T1000 (cell line): ENCODE data around the gene NOTCH2NLA.
"Not testable (repeated sequence)": the region's sequence is repeated elsewhere in the genome, so short reads cannot be mapped to it uniquely, and the experiment has no call there.

ENCODE experiments used
- DNase-seq: peaks from one replicate; lab custom pipeline; 2025; ENCODE audit warnings: mixed read lengths; lab: John Stamatoyannopoulos, UW

NOTCH2NLA gene

DNA sequence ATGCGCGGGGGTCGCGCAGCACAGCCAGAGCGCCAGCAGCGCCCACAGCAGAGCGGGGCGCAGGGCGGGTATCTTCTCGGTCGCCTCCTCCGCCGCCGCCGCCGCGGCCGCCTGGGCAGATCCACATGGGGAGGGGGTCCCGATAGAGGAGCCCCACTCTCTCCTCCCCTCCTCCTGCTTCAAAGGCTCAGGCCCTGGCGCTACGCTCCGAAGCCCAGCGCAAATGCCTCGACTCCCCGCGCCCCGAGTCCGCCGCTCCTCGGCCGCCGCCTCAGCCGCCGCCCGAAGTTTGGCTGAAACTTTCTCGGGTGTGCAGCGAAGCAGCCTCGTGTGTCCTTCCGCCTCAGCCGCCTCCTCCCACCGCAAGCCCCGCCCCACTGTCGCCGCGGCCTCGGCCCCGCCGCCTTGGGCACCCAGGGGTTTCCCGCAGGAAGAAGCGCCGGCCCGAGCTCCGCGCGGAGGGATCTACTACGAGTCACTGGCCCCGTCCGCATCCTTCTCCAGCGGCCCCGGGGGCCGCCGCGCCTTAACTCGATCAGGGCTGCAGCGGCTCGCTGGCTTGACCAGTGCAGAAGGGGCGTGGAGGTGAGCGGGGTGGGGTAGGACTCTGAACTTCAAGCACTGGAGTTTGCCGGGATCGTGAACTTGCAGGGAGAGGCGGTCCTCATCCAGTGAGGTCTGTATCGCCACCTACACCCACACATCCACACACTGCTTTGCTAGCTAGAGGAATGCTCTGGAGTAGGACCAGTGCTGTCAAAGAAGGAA lies at the start of gene NOTCH2NLA:
NOTCH2NLA (minus strand) TSS at position 312 of the 768 bp plus-strand sequence. CDS start 39,684 bp downstream, outside the sequence.
- not testable (repeated sequence) for DNase-seq

DNA sequence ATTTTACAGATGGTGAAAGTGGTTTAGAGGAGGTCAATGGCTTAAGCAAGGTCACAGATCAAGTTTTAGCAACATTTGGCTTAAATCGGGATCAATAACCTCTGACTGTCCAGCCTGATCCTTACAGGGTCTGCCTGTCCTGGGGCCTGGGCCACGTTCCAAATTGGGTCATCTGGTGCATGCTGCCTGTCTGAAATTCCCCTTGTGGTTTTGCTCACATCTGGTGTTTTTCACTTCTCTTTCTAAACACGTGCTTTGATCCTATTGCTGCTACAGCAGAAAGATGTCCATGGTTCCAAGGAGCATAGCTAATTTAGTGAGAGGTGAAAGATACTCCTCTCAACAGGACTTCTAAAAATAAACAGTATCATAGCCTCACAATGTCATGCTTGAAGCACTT lies 49.5 kb upstream of the NOTCH2NLA start:
- DNase-seq, result not testable (repeated sequence)

DNA sequence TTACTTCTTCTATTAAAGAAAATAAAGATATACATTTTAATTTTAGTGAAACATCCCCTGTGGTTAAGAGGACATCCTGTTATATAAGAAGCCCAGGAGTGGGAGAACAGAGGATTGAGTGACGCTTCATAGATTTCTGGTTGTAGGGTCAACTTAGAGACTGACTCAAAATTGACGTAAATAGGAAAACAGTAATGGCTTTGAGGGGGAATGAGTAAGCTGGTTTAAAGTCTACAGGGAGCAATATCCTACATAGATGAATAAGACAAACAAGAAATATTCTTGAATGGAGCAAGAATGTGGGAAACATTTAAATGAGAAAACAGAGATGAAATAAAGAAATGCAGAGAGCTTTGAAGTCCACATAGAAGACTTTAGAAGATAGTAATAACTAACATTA lies 48.3 kb upstream of the NOTCH2NLA start:
- DNase-seq, result not testable (repeated sequence)

DNA sequence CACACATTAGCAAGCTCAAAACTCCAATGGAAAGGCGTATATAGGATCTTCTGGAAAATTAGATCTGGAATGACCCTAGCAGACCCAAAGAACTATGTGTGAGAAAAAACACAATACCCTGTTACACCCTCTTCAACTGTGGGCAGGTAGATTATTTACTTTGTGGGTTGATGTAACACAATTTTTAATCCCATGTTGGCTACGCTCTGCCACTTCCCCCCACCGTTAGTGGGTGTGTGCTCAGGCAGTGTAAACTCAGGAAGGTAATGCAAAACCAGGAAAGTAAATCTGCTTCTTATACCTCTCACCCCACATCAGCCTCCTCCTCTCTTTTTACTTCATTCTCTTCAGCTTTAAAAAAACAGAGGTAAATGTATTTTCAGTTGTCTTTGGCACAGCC lies 45.3 kb upstream of the NOTCH2NLA start:
- DNase-seq, result not testable (repeated sequence)

DNA sequence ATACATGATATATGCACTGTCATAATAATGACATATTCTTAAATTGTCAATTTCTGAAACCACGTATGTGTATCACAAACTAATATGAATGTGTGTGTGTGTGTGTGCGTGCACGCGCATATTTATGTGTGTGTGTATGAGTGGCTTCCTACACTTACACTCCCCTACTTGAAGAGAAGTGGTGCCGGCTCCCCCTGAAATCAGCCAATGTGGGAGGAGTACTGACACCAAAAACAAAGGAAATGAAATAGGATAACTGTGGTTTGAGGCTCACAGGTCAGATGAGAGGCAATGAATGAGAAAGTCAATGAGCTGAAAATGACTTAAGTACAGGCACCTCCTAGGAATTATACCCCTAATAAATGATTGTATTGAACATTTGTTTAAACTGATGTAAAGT lies 44.4 kb upstream of the NOTCH2NLA start:
- not testable (repeated sequence) for DNase-seq

DNA sequence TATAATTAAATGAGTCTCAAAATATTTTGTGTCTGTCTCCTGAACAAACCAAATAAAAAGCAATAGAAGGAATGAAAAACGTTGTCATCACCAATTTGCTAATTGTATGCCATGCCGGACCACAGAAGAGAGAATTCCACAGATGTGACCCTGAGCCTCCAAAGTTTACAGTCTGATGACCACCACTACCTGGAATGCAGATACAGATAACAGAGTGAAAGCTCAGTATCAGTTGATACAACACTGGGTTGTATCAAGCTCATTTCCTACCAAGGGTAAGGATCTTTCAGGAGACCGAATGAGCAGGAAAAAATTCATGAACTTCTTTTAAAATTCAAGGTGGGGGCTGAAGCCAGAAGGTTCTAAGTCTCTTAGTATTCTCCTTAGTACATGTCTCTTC lies 43.9 kb upstream of the NOTCH2NLA start:
- DNase-seq, result not testable (repeated sequence)

DNA sequence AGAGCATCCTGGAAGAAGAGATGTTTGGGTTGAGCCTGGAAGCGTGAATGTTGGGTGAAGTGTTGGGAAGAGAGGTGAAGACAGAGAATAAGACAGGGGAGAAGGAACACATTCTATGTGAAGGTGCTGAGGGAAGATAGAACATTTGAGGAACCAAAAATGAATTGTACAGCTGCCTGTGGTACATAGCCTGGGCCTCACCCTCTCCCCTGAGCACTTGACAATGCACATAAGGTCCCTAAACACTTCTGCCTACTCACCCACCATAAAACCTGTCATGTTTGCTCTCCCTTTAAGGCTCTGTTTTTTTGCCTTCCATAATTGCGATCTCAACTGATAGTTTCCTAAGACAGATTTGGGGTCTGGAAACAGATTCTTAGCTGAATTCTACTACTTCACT lies 43.2 kb upstream of the NOTCH2NLA start:
- not testable (repeated sequence) for DNase-seq

DNA sequence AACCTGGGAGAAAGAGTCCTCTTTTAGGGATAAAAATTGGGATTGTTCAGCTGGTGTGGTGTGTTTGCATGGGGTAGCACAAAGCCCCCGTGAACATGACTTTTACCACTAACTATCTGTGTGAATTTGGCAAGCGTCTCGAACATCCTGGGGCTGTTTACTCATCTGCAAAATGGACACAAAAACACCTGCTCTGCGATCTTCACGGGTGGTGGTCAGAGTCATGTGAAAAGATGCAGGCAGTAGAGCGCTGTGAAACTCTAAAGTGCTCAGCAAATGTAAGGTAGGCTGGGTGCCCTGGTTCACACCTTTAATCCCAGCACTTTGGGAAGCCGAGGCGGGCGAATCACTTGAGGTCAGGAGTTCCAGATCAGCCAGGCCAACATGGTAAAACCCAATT lies 41.3 kb upstream of the NOTCH2NLA start:
- not testable (repeated sequence) for DNase-seq

DNA sequence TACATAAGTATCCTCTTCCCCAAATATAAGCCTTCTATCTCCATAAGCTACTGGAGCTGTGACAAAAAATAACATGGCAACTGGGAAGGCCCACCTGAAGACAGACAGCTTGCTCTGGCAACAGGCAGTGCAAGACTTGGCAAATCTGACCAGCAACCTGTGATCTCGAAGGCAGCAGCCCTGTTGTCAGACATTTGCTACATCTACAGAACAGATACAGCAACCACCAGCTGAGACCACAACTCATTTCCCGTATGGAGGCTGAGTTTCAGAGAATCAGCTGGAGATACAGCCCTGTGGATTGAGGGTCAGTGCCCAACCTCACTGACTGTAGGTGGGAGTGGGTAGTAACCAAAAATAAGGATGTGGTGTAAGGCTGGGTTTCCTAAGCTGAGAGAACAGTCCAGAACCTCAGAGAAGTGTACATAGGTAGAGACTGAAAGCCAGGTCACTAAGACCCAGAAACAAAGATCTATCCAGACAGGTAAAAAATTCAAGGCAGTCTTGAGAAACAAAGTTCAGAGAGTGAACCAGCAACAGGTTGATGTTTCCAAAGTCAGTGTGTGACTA lies 37.4 kb upstream of the NOTCH2NLA start:
- not testable (repeated sequence) for DNase-seq

DNA sequence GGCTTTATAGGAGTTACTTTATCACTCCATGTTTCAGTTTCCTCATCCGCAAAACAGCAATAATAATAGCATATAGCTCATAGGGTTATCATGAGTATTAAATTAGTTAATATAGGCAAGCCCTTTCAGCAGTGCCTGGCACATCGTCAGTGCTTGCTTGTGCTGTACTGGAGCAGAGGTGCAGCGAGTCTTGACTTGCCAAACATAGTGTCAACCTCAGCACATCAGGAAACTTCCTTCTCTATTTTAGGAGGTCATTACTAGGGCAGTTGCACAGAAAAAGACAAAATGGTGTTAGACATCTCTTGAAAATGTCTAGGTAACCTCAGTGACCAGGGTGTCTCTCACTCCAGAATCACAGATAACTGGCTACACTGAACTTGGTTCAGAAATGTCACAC lies 35.9 kb upstream of the NOTCH2NLA start:
- DNase-seq, result not testable (repeated sequence)

DNA sequence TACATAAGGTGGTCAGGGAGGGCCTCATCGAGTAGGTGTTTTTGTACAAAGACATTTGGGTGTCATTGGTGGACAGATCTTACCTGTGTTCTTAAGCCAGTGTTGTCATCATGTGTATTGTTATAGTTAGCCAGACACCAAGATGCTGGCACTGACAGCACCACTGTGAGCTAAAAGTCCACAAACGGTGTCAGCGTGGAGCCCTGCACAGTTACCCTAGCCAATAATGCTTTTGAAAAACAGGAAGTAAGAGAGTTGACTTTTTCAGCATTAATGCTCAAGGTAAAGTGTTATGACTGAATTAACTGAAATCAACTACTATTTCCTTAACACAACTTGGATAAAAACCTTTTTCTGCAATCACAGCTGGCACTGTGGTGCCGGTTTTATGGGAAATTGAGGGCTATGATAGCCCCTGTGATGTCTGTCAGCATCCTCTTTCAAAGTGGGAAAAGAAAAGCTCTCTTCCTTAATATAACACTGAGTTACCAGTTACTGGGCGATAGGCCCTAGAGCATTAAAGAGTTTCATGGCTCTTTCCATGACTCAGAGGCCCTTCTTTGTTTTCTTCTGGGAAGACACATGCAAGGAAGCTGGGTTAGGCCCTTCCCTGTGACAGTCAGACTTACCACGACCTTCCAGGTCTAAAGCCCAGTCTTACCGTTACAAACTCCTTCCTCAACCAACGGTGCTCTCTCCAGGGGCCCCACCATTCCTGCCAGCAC lies 31.3 kb upstream of the NOTCH2NLA start:
- DNase-seq, result not testable (repeated sequence)

DNA sequence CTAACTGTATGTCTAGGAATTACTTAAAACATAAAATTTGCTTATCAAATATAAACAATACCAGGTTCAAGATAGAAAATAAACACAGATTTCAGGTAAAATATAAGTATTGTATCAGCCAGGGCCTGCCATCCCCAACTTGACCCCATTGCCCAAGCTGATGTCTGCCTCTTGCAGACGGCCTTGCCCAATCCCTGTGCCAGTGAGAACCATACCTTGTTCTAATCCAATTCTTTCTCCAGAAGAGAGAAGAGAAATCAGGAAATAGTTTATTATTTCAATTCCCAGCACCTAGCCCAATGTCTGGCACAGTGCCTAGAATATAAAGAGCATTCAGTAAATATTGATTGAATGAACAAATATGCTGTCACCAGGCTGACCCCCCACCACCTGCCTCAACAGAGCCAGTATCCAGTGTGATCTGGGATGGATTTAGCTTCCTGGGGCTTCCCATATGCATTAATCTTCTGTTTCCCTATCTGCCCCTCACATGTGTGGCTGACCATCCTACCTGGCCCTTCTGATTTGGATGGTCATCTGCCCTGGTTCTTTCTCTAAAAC lies 29.3 kb upstream of the NOTCH2NLA start:
- DNase-seq, result not testable (repeated sequence)

DNA sequence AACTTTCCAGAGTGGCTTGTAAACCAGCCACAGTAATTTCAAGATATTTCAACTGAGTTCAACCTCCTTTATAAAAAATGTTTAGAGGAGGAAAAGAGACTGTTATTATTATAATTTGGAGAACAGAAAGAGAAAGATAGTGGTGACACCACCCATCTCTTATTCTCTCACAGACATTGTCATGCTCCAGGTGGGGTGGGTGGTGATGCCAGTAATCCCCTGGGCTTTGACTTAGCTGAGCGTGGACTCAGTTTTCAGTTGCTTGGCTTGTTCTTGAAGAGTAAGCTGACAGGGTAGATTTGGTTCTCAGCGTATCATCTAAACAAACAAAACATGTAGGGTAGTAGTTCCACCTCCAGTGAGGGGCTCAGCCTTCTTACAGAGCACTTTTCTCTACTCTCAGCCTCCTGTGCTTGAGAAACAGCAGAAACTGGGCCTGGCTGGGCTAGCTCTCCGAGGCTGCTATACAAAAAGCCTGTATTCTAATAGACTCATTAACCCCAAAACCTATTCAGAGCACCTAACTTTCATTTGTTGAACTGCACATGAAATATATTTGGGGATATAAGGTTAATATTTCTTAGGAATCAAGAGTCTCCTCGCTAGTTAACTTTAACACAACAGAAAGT lies 25.9 kb upstream of the NOTCH2NLA start:
- DNase-seq, result not testable (repeated sequence)

DNA sequence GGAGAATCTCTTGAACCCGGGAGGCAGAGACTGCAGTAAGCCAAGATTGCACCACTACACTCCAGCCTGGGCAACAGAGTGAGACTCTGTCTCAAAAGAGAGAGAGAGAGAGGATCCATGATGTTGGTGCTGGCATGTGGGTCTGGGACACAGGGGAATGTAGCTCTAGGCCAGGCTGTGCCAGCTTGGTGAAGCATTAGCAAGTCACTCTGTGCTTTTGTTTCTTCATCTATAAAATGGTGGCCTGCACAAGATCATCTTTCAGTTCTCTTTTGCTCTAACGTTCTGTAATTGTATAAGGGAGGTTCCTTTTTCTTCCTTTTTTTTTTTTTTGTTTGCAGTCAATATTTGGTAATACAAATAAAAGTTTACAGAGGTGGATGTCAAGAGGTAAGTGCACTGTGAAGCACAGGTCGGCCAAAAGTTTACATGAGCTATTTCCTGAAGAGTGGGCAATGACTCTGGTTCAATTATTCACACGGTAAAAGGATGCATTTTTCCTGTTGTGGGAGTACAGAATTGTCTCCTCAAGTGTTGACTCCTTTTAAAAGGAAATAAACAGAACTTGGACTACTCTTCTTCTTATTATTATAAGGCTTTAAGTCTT lies 24.5 kb upstream of the NOTCH2NLA start:
- not testable (repeated sequence) for DNase-seq

DNA sequence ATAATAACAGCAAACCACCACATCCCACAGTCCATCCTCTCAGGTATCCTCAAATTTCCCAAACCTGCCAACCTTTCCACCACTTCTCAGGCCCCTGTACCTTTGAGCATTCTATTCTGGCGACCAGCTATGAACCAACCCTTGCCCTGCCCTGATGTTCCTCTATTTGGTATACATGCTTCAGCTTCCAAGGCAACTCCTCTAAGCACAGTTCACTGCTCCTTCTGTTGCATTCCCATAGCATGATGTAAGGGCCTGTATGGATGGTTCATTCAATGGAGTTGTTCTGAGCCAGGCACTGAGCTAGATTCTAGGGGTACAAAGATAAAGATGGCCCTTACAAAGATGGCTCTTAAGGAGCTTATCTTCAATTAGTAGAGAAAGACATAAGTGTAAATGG lies 22.7 kb upstream of the NOTCH2NLA start:
- DNase-seq, result not testable (repeated sequence)

DNA sequence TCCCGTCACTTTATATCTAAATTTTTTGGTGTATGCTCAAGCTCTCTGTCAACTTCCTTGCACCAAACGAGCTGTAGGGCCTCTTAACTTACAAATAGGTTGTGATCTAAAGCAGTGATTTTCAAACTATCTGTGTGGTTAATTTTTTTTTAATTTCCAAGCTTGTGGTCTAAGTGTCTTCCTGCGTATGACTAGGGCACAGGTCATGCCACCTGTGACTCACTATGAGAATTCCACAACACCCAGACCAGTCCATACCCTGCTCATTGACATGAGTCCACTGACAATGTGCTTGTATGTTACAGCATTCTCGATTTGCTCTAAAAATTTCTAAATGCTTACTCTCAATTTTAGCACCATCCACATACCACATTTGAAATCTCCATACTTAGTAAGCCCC lies 19.8 kb upstream of the NOTCH2NLA start:
- DNase-seq, result not testable (repeated sequence)

DNA sequence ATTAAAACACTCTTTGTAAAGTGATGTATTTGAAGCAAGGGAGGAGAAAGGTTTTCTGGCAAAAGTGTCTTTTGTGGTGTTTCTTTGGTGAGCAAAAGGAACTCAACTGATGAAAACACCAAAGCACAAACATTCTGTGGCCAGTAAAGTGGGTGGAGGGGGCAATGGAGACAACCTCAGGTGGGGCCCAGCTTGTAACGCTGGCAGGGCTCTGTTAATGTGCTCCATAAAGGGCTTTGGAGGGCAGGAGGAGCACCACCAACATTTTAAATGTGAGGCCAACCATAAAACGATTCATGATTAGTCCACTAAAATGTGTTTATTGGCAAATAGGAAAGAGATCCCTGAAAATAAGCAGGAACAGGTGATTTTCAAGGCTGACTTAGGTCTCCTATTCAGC lies 7.8 kb upstream of the NOTCH2NLA start:
- DNase-seq, result not testable (repeated sequence)

DNA sequence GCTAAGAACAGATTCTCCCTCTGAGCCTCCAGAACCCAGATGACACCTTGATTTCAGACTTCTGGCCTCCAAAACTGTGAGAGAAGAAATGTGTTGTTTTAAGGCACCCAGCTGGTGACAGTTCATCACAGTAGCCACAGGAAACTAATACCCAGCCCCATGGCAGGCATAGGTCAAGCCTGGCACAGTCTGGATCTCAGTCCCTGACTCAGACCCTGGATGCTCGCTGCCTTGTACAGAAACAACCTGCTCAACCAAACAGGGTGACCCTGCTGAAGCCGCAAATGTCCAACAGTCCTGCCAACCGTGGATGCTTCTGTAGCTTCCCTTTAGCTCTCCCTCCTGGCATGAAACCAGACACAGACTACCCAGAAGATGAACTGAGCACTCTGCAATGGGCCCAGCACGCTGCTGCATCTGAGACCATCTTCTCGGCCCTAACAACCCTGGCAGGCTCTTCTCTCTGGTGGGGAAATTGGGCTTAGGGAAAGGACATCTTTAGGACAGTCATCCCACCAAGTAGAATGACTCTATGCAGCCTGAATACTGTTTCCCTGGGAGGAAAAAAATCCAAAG lies 7.3 kb upstream of the NOTCH2NLA start:
- not testable (repeated sequence) for DNase-seq

DNA sequence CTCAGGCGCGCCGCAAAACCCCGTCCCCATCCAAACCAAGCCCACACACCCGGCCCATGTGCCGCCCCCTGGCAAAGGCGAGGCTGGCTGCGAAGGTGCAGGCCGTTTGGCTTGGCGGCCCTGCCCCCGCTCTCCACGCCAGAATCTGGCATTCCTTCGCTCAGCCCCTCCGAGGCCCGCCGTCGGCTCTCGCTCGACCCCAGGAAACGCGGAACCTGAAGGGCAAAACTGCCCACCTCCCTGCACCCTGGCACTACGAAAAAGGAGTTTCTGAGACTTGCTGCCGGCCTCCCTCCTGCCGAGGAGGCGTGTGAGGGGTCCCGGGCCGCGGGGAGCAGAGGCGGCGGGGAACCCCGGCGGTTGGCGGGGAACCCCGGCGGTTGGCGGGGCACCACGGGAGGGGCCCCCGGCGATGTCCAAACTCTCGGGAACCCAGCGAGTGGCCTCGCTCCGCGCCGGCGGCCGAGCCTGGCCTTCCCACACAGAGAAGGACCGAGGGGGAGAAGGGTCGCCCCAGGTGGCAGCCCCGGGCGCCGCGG lies 608 bp downstream of the NOTCH2NLA start:
- DNase-seq, result not testable (repeated sequence)

DNA sequence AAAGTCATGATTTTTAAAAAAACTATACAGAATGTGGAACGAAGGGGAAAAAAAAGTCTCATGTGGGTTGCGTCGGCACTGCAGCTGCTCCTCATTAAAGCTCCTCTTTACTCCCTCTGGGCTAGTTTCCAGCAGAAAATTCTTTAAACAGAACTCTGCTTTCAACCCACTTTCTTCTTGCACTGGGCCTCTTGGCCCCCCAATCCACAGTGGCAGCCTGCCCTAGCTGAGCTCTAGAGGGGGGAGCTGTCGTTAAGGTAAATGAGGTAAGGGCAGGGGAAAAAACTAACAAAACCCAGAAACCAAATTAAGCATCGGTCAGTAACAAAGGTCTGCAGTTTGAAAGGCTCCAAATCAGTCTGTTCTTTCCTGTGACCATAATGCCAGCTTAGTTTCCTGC lies 54.3 kb downstream of the NOTCH2NLA start:
- DNase-seq, result not testable (repeated sequence)

DNA sequence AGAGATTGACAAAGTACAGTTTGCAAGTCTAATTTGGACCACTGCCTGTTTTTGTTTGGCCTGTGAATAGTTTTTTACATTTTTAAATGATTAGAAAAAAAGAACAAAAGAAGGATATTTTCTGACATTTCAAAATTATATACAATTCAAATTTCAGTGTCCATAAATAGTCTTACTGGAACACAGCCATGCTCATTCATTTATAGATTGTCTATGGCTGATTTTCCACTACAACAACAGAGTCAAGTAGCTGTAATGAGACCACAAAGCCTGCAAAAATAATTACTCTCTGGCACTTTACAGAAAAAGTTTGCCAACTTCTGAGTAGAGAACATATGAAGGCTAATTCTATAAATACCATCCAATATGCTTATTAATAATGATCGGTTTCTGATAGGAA lies 61.1 kb downstream of the NOTCH2NLA start:
- not testable (repeated sequence) for DNase-seq
